BJ (cell line): ENCODE measurements around the gene EGLN2. TPM values are rescaled to one million over a fixed set of nuclear protein-coding genes. Genes with fewer than 3 reads are reported as not detected.
"Not testable (repeated sequence)": the region's sequence is repeated elsewhere in the genome, so short reads cannot be mapped to it uniquely, and the experiment has no call there.

ENCODE experiments used
- CTCF ChIA-PET: fragments of 350-600 bp; formaldehyde crosslinking; extraction: SDS; loops from one replicate; lab custom pipeline; 2021; ENCODE audit warnings: antibody characterized with exemption, inconsistent platforms; lab: Yijun Ruan, JAX
- POLR2A ChIA-PET: fragments of 300-600 bp; sonication (Branson Sonifier 250); formaldehyde crosslinking; extraction: SDS; loops from one replicate; lab custom pipeline; 2021; ENCODE audit warnings: antibody characterized with exemption; lab: Charles Lee
- DNase-seq: peaks from one replicate; pipeline ENCODE4 v3.0.0-alpha.2; 2011; ENCODE audit warnings: low read depth
- H3K27me3 ChIP-seq: 2 replicates; pipeline ENCODE4 v1.6.0; 2011; ENCODE audit warnings: low read length; ENCODE audit not compliant: control insufficient read depth, insufficient read depth
- H3K36me3 ChIP-seq: 2 replicates; pipeline ENCODE4 v1.5.1; 2011; ENCODE audit warnings: low read length; ENCODE audit not compliant: control insufficient read depth, insufficient read depth
- H3K4me3 ChIP-seq: 2 replicates; pipeline ENCODE4 v1.5.1; 2011; ENCODE audit warnings: low read depth, mild to moderate bottlenecking, control low read depth, low read length
- CTCF ChIP-seq: IDR thresholded peaks from 2 replicates; pipeline ENCODE4 v1.5.1; 2011; ENCODE audit warnings: low read depth, mild to moderate bottlenecking, control low read depth, inconsistent platforms, low read length, moderate library complexity; ENCODE audit not compliant: insufficient read depth
- polyA plus RNA-seq: library from polyadenylated mRNA; depleted of rRNA; stranded (reverse); fragments of >200 nt; gene quantifications from 2 replicates; pipeline ENCODE4 v1.2.3, GENCODE V29; 2011

Gene EGLN2
- polyA plus RNA-seq, 1 experiment = 65.5 TPM

GRCh38 chr19:40827386-40828247, 28.6 kb downstream of the EGLN2 start:
- DNase-seq = no peak
- H3K36me3 ChIP-seq = peaks cover 7% of the 10 kb centered on the region
- TF ChIP-seq CTCF = no peak
- H3K4me3 ChIP-seq = no peak overlapping the region
- H3K27me3 ChIP-seq = no peaks in the 10 kb centered on the region
- CTCF ChIA-PET = no interaction called here
- POLR2A ChIA-PET = no interaction called here

- no peak for DNase-seq
- ChIA-PET CTCF (interaction anchor here (2.1 kb wide), 1 partner anchor 22 kb away, joined by 4 read pairs; no protein-coding TSS in a partner anchor), POLR2A (no interaction called here)
- no peak for TF ChIP-seq CTCF
- peaks cover 7% of the 10 kb centered on the region for H3K36me3 ChIP-seq
- H3K4me3 ChIP-seq = no peak overlapping the region
- H3K27me3 ChIP-seq = no peaks in the 10 kb centered on the region
Observed at GRCh38 chr19:40829205-40829604, 30.2 kb downstream of the EGLN2 start.

- H3K36me3 ChIP-seq, DNase-seq, CTCF ChIA-PET, H3K4me3 ChIP-seq, H3K27me3 ChIP-seq, POLR2A ChIA-PET: not testable (repeated sequence)
Observed at GRCh38 chr19:40830741-40831140, 31.8 kb downstream of the EGLN2 start.

- peak; percentile 99 for DNase-seq
- peaks cover 5% of the 10 kb centered on the region for H3K36me3 ChIP-seq
- no peak overlapping the region for H3K4me3 ChIP-seq
- ChIA-PET POLR2A (interaction anchor here (0.6 to 0.7 kb wide), 2 partner anchors 44 to 54 kb away, joined by 3 to 4 read pairs; partner anchors contain the start of gene RAB4B), CTCF (interaction anchor here (0.6 to 1.3 kb wide), 3 partner anchors 12 to 171 kb away, joined by 4 to 7 read pairs (median 7); no protein-coding TSS in a partner anchor)
- no peak for TF ChIP-seq CTCF
- no peaks in the 10 kb centered on the region for H3K27me3 ChIP-seq
Observed at GRCh38 chr19:40831502-40832430, 32.8 kb downstream of the EGLN2 start.

GRCh38 chr19:40832431-40832790, 33.4 kb downstream of the EGLN2 start:
- H3K4me3 ChIP-seq, H3K36me3 ChIP-seq, DNase-seq, H3K27me3 ChIP-seq, POLR2A ChIA-PET: not testable (repeated sequence)
- CTCF ChIA-PET = interaction anchor here (0.6 to 1.3 kb wide), 3 partner anchors 13 to 170 kb away, joined by 4 to 7 read pairs (median 7); no protein-coding TSS in a partner anchor

- CTCF ChIA-PET = interaction anchor here (0.6 kb wide), 1 partner anchor 195 kb away, joined by 3 read pairs; no protein-coding TSS in a partner anchor
- H3K4me3 ChIP-seq, POLR2A ChIA-PET, H3K36me3 ChIP-seq, H3K27me3 ChIP-seq, DNase-seq: not testable (repeated sequence)
Observed at GRCh38 chr19:40833728-40834533, 34.9 kb downstream of the EGLN2 start.
